ENCODE results near the gene CDC42BPB. TPM values are rescaled to one million over a fixed set of nuclear protein-coding genes. Genes with fewer than 3 reads are reported as not detected.

The CDC42BPB gene
- total and polyA plus RNA-seq, 2 of the 4 experiments (the other 2 are of a cell fraction) = 49.1 to 81.4 TPM

DNA sequence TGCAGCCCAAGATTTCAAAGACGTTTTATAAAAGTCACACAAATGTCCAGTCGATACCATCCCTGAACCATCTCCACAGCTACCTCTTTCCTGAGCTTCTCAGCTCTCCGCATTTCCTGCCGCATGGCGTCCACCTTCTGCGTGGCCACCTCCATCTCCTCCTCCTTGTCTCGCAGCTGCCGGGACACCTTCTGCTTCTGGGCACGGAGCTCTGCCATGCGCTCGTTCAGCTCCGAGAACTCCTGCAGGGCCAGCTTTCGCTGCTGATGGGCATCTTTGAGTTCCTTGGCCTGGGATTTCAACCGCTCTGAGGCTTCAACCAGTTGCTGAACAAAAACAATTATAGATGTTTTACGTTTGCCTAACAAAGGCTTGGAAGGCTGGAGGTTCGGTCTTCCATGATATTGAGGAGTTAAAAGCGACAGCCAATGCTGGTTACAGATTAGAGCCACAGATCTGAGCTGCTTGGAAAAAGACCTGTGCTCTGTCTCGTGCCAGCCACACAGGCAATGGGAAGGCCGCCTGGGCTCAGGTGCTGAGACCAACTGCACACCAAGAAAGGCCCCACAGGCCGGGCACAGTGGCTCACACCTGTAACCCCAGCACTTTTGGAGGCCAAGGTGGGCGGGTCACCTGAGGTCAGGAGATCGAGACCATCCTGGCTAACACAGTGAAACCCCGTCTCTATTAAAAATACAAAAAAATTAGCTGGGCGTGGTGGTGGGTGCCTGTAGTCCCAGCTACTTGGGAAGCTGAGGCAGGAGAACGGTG is 85.3 kb downstream of the CDC42BPB start:
- Histone ChIP-seq H2AK5ac (ENCODE audit: low read depth, low read length) (no peak overlapping the region), H4K8ac (ENCODE audit: low read depth in 2 of 2, low read length in 2 of 2) (no peak overlapping the region), H4K5ac (ENCODE audit: low read depth, low read length) (no peak overlapping the region), H3K14ac (replicated peaks; ENCODE audit: low read depth, low read length) (no peak overlapping the region), H3K27ac (ENCODE audit: insufficient read depth, low read length) (no peak overlapping the region), H3K23ac (ENCODE audit: low read depth, low read length) (no peak overlapping the region), H2BK15ac (ENCODE audit: low read depth, low read length) (no peak overlapping the region), H2AK9ac (replicated peaks; ENCODE audit: low read depth, low read length, poor library complexity) (no peak overlapping the region), H2AFZ (replicated peaks; ENCODE audit: low read length, poor library complexity) (no peak overlapping the region), H3K4ac (ENCODE audit: low read depth, low read length) (no peak overlapping the region), H4K20me1 (ENCODE audit: insufficient read depth, low read length) (peaks cover 6% of the 10 kb centered on the region; the same call in 1 of the 2 replicates), H2BK120ac (ENCODE audit: low read depth, low read length) (no peak overlapping the region), H3K9me3 (ENCODE audit: control insufficient read depth, insufficient read depth, low read length) (no peaks in the 10 kb centered on the region), H3K4me1 (ENCODE audit: control insufficient read depth, insufficient read depth, low read length) (no peaks in the 10 kb centered on the region), H3K36me3 (ENCODE audit: control insufficient read depth, insufficient read depth, low read length) (peaks cover 69% of the 10 kb centered on the region), H2BK5ac (ENCODE audit: low read depth, low read length, poor library complexity, severe bottlenecking) (no peak overlapping the region), H3K4me3 (ENCODE audit: insufficient read depth, low read depth, low read length) (no peak overlapping the region), H4K91ac (ENCODE audit: insufficient read depth, low read depth, low read length) (no peak overlapping the region), H3K79me1 (ENCODE audit: low read depth in 1 of 2, low read length in 2 of 2) (peaks cover 10 to 20% of the 10 kb centered on the region in 2 experiments; a peak in 2 of 4 replicates), H3K27me3 (ENCODE audit: control insufficient read depth, insufficient read depth, low read length) (no peaks in the 10 kb centered on the region), H3K9ac (ENCODE audit: low read depth, low read length) (no peak overlapping the region), H3K4me2 (ENCODE audit: low read depth, low read length) (no peak overlapping the region), H3K9me1 (ENCODE audit: insufficient read depth, low read length) (no peaks in the 10 kb centered on the region), H3K18ac (ENCODE audit: low read depth, low read length) (no peak overlapping the region), H2BK20ac (ENCODE audit: low read depth, low read length) (no peak overlapping the region), H3K56ac (ENCODE audit: extremely low read depth, insufficient read depth, low read length) (no peak overlapping the region)
- no peak for TF ChIP-seq SMC3 (IDR thresholded peaks at IDR 0.05; ENCODE audit: low read depth, low read length)
- no peak for TF ChIP-seq ELK1 (IDR thresholded peaks at IDR 0.05; ENCODE audit: borderline replicate concordance, low read depth, low read length)
- POLR2A ChIA-PET (ENCODE audit: unreplicated experiment) = no interaction called here
- BruUV-seq (replicated peaks) = no TSS peak
- CTCF ChIA-PET = no interaction called here
- DNase-seq (no peak), ATAC-seq (ENCODE audit: low read depth) (no peak)
- 89% methylated on average over 17 of the region's 25 CpGs; no CpG with 5 or more reads in 1 of the 2 experiments for WGBS, 2 experiments (ENCODE audit: extremely low coverage in 2 of 2, insufficient read length in 1 of 2)
- dilution Hi-C loops (cut with HindIII; ENCODE audit: low sequenced_read_pairs, unreplicated experiment) = no loop called here
- intact Hi-C loops (cut with micrococcal nuclease) = no loop called here
- in situ Hi-C loops (cut with MboI; ENCODE audit: low sequenced_read_pairs) = no loop called here
